SK-N-SH treated with all-trans-retinoic acid at 6 μM for 48 hours (cell line): ENCODE data around the gene ARTN.

Source experiments
- BACH2 ChIP-seq: fragments of 250-450 bp; sonication (Bioruptor Pico); IDR thresholded peaks from 2 replicates; pipeline ENCODE4 v1.9.0; 2021; ENCODE audit warnings: mild to moderate bottlenecking, borderline replicate concordance
- ESRRG ChIP-seq: fragments of 250-450 bp; sonication (Bioruptor Pico); IDR thresholded peaks from 2 replicates; pipeline ENCODE4 v1.6.1; 2021; ENCODE audit warnings: mild to moderate bottlenecking
- TOX ChIP-seq: fragments of 250-450 bp; sonication (Bioruptor Pico); IDR thresholded peaks from 2 replicates; pipeline ENCODE4 v1.8.0; 2021; ENCODE audit warnings: mild to moderate bottlenecking, moderate library complexity, borderline replicate concordance
- TF ChIP-seq, protein P1 (sequence below): fragments of 250-450 bp; sonication (Bioruptor Pico); IDR thresholded peaks from 2 replicates; pipeline ENCODE4 v1.8.0; 2020; ENCODE audit warnings: mild to moderate bottlenecking, moderate library complexity, borderline replicate concordance
- TF ChIP-seq, protein P2 (sequence below): fragments of 250-450 bp; sonication (Bioruptor Pico); IDR thresholded peaks from 2 replicates; pipeline ENCODE4 v1.8.0; 2021; ENCODE audit warnings: low read depth, mild to moderate bottlenecking, moderate library complexity, borderline replicate concordance

GRCh38 chr1:43970502-43970901 lies 36.9 kb downstream of the ARTN start:
- no peak for TF ChIP-seq BACH2 (CRISPR knock-in tag)
- TF ChIP-seq, protein P1, sequence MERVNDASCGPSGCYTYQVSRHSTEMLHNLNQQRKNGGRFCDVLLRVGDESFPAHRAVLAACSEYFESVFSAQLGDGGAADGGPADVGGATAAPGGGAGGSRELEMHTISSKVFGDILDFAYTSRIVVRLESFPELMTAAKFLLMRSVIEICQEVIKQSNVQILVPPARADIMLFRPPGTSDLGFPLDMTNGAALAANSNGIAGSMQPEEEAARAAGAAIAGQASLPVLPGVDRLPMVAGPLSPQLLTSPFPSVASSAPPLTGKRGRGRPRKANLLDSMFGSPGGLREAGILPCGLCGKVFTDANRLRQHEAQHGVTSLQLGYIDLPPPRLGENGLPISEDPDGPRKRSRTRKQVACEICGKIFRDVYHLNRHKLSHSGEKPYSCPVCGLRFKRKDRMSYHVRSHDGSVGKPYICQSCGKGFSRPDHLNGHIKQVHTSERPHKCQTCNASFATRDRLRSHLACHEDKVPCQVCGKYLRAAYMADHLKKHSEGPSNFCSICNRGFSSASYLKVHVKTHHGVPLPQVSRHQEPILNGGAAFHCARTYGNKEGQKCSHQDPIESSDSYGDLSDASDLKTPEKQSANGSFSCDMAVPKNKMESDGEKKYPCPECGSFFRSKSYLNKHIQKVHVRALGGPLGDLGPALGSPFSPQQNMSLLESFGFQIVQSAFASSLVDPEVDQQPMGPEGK (CRISPR knock-in tag) = no peak
- TF ChIP-seq, protein P2, sequence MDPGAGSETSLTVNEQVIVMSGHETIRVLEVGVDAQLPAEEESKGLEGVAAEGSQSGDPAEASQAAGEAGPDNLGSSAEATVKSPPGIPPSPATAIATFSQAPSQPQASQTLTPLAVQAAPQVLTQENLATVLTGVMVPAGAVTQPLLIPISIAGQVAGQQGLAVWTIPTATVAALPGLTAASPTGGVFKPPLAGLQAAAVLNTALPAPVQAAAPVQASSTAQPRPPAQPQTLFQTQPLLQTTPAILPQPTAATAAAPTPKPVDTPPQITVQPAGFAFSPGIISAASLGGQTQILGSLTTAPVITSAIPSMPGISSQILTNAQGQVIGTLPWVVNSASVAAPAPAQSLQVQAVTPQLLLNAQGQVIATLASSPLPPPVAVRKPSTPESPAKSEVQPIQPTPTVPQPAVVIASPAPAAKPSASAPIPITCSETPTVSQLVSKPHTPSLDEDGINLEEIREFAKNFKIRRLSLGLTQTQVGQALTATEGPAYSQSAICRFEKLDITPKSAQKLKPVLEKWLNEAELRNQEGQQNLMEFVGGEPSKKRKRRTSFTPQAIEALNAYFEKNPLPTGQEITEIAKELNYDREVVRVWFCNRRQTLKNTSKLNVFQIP (CRISPR knock-in tag) = no peak
- TF ChIP-seq TOX = no peak
- TF ChIP-seq ESRRG (CRISPR knock-in tag) = no peak
